Measurements from ENCODE around the gene HIPK2.

The HIPK2 gene

DNA sequence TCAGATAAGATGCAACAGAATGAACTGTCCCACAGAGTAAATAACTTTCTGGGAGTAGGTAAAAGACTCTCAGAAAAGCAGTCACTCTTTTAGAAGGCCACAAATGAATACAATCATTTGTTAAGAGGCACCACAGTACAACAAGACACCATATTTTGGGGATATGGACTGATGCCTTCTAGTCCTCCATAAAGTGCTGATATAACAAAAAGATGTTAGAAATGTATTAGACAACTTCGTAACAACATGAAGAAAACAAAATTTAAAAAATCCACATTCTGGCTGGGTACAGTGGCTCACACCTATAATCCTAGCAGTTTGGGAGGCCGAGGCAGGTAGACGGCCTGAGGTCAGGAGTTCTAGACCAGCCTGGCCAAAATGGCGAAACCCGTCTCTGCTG lies 111.3 kb downstream of the HIPK2 start:
- no peak for FAIRE-seq

DNA sequence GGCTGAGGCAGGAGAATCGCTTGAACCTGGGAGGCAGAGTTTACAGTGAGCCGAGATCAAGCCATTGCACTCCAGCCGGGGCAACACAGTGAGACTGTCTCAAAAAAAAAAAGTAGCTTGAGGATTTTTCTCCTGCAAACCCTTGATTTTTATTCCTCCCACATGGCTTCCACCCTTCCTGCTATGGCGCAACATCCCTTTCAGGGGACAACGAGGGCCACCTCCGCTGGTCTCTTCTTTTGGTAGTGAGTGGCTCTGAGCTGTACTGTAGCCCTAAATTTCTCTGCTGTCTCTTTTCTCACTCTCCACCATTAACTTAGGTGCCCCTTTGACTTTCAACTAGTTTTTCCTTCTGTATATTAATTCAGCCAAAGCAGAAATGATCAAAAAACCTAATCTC lies 113.4 kb downstream of the HIPK2 start:
- no peak for FAIRE-seq

DNA sequence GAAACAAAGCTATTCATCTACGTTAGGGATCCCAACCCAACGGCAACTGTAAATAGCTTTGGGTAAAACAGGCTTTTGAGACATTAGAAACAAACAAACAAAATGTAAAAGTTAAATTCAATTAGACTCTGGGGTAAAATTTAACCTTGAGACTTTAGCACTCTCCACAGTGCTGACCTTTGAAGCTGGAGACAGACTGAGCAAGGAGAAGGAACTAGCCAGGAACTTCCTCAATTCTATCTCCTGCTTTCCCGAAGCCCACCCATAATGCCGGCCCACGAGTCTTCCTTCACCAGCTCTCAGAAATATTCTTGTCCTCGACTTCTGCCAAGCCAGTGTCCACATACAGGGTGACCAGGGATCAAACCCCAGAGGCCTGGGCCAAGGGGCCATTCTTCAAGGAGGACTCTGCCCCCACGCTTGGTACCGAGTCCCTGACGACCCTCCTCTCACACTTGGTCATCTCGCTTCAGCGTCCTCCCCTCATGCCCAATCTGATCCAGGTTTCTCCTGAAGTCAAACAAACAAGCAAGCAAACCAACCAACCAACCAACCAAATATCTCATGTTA lies 114.1 kb downstream of the HIPK2 start:
- FAIRE-seq: no peak

DNA sequence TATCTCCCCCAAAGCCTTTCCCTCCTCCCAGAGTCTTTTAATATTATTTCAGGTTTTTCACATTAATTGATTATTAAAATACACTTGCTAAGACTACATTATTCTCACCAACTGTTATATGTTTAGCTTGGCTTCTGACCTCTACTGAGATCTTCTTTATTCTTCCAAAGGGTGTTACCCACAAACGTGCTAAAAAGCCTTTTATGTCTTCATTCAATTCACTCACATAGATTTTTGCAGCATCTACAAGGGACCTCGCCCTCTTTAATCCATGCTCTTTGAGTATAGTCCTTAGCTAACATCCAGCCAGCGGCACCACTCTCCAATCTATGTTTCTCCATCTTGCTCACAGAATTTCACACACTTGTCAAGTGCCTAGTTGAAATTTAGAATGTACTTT lies 115.9 kb downstream of the HIPK2 start:
- no peak for FAIRE-seq

DNA sequence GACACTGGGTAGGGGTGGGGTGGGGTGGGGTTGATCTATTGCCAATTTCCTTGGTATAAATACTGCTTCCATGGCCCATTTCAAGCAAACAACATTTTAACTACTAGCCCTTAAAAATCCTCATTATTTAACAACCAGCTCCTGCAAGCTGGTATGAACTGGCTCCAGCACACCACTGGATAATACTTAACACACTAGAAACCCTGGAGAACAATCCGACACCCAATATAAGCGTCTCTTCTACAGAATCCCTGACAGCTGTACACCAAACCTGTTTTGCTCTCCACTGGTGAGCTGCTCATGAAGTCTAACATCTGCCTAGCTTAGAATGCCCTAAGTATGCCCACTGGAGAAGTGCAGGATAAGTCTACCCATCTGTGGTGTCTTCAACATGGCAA lies 116.8 kb downstream of the HIPK2 start:
- FAIRE-seq: no peak

DNA sequence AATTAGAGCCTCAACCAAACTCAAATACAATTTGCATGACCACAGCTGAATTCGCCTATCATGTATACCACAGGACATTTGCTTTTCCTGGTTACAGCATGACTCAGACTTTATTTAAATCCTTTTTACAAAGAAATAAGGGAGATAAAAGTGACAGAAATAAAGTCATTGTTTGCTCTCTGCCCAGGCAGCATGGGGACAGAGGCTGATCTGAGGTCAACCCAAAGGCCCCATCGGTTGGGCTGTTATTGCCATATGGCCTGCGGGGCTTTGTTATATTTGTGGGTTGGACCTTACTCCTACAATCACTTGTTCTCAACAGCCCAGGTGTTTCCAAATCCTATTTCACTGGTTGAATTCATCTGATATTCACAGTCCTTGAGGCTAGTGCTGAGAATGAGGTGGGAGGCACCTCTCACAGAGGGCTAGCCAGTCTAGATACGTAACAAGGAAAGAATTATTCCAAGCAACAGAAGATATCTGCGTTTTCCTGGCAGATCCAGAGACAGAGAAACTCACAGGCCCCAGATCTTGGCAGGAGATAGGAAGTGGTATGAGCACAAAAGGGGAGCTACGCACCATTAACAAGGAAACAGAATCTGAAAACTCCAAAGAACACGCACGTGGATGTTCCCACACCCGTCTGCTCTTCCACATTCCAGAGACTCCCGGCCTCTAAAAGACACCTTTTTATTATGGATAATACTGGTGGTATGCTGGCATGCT lies 117.3 kb downstream of the HIPK2 start:
- FAIRE-seq: no peak

DNA sequence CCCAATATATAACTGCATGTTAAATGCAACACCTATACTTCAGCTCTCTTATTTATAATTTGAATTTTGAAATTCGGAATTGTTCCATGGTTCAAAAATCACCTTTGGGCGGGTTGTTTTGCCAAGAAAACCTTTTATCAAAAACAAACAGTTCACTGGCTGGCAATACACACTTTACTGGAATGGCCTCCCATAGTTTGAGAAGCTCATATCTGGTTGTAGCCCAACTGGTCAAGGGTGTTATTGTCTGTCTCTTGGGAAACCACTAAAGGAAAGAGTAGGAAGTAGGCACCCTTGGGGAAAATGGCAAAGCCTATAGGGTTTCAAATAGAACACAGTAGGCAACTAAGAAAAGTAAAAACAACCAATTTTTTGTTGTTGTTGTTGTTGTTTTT lies 117.9 kb downstream of the HIPK2 start:
- FAIRE-seq: no peak

DNA sequence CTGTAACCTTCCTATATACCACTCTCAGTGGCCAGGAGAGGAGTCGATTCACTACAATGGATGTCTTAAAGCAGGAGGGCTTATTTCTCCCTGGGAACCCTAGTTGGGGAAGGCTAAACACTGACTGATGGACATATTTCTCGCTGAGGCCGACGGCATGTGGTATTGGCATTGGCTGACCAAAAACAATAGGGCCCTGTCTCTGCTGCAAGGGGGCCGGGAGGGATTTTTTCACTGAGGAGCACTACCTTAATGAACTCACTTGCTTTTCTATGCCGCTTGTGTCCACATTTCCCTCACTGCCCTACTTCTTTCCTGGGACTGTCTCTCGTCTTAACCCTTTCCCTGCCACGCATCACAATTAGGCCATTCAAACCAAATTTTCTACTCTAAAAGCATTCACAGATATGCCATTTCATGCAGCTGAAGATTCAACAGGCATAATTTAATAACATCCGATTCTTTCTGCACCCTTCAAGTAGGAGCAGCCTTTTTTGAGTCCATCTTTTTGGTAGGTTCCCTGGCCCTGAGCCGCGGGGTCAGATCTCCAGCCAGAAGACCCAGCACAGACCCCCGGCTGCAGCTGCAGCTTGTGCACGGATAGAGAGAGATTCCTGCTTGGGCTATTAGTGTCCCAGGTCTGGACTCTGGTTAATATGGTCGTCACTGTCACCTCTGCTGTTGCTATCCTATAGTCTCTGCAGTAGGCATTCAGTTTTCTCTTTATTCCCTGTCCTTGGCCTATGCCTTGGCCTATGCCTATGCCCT lies 118.7 kb downstream of the HIPK2 start:
- FAIRE-seq: no peak

DNA sequence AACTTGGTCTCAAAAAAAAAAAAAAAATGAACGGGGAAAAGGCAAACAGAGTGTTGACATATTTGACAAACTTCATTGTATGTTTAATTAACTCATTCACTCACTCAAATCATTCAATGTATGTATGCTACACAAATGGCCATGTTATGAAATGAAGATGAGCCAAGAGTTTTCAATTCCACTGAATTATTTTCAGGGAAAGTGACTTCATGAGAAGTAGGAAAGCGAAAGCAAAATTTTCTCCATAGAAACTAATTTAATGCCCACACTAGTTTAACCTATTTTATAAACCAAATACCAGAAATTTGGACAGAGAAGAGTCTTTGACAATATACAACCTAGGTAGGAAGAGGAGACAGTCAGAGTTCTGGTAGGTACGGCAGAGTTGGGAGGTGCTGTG lies 119.5 kb downstream of the HIPK2 start:
- FAIRE-seq: no peak

DNA sequence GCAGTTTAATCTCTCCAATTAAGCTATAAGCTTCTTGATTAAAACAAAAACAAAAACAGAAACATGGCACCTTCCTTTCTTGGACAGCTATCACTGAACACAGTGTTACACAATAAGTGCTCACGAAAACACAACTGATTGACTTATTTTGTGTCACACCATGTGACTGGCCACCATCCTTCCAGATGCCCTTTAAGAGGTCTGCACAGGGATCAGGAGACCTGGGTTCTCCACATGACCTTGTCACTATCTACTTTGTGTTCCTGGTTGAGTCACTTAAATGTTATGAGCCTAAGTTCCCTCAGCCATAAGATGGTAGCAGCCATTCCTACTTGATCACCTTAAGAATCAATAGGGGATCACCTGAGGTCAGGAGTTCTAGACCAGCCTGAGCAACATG lies 120.1 kb downstream of the HIPK2 start:
- no peak for FAIRE-seq

DNA sequence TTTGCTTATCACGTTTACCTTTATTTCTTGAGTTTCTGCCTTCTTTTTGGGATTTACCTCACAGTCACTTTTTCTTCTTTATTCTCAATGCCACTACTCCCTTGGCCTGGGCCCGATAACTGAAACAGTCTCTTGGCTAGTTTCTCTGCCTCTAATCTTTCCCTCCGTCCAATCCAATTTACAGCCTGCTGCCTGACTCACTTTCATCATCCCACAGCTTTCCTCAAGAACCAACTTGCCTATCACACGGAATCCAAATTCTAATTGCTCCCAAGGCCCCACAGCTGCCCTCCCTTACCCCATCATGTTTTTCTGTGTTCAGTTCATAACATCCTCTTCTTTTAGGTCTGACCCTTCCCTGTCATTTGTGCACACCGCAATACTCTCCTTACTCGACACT lies 121.4 kb downstream of the HIPK2 start:
- FAIRE-seq: no peak

DNA sequence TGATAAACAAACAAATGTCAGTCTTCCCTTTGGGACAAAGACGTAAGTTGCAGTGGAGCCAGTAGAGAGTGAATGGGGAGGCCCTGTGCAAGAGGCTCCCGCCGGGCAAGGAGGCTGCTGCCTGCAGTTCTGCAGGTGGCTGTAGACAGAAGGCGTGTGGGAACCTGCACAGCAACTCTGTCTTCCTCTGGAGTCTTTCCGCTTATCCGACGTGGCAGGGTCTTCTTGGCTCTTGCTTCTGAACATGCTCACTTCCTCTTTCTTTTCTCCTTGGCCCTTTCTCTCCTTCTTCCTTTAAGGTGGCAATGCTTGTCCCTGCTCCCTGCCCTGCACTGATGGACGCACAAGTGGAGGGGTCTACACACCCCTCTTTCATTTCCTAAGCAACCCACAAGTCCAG lies 122.5 kb downstream of the HIPK2 start:
- FAIRE-seq: no peak

DNA sequence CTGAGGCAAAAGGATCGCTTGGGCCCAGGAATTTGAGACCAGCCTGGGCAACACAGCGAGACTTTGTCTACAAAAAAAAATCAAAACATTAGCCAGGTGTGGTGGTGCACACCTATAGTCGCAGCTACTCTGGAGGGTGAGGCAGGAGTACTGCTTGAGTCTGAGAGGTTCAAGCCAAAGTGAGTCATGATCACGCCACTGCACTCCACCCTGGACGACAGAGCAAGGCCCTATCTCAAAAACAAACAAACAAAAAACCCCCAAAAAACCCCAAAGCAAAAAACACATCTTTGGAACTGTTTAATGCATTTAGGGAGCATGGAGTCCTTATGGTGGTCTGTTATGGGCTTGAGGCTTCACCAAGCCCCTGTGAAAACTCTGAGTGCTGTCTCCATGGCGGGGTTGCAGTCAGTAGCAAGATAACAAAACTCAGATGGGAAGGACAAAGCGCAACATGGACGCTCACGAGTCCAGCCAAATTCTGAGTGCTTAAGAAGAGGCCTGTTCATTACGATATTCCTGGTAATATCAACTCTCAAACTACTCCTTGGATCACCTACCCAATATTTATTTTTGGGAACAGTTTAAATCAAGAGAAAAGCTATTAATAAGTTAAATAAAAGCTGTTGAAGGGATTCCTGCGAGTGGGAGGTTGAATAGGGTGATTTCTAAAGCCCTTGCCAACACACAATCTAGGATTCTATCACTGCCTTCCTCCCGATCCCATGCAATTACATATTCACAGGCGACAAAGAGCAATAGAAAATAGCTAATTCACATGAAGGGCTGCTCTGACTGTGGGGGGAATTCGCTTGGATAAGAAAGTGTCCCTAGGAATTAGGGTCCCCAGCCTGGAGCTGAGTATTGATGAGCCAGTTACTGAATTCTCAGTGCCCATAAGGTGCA lies 123.3 kb downstream of the HIPK2 start:
- no peak for FAIRE-seq

DNA sequence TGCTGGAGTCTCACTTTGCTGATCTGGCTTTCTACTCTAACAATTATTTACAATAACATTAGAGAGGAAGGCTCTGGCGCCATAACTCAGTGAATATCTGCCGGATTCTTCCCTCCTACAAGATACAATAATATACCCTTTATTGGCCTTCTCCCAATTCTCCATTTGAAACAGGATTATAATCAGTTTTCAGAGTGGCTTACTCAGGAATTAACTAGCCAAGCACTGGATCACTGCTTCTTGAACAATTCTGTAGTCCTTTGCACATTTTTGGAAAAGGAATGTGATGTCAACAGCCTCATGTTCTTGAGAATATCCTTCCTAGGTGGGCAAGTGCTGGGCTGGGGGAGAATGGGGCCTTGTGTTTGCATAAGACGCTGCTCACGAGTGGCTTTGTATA lies 125.9 kb downstream of the HIPK2 start:
- no peak for FAIRE-seq

DNA sequence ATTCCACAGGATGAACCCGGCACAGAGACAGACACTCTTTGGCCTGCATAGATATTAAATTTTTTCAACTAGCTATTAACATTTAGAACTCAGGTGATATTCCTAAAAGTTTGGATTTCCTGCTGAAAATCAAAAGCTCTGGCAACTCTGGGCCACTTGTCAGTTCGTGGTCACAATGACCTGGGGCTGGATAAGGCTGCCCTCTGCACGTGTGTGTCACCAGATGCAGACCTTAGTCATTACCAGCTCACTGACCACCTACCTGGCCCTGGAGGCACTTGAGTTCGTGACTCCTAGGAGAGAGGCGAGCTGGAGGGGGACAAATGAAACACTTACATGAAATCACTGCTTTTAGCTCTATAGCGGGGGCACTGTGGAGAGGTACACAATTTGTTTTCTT lies 126.5 kb downstream of the HIPK2 start:
- FAIRE-seq: no peak

DNA sequence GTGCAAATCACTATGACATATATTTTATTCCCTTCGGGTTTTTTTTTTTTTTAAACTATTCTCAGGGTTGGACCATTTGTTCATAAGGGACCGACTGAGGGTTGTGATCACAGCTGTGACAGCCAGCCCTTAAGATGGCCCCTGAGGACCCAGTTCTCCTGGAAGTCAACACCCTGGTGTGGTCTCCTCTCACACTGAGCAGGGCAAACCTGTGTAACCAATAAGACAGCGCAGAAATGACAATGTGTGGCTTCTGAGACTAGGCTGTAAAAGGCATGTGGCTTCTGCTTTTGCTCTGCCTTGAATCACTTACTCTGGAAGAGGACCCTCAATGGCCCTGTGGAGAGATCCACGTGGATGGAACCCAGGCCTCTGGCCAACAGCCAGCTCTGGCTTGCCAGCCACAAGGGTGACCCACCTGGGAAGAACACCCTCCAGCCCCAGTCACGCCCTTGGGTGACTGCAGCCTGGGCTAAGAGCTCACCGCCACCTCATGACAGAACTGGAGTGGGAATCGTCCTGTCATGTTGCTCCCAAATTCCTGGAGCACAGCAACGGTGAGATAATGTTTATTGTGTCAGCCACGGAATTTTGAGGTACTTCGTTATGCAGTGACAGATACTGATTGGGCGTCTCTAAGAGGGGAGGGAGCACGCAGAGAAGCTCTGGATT lies 127.2 kb downstream of the HIPK2 start:
- FAIRE-seq: no peak

DNA sequence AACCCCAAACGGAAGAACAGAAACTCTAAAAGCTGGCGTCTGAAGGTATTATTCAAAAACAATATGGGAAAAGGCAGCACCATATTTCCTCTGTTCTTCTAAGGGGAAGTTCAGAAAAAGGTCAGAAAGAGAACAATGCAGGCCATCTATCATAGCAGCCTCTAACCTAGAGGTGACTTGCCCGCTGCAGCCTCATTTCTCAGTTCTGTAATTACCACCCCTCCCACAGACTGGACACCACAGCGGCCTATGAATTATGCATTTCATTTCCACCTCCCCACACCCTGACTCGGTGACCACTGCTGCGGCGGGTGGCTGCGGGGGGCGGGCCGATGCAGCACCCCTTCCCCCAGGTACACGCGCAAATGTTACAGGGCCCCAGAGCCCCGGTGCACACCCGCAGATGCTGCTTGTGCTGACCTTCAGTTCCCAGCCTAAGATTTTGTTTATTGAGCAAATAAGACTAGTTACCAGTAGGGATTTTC lies 128.8 kb downstream of the HIPK2 start:
- FAIRE-seq: no peak

DNA sequence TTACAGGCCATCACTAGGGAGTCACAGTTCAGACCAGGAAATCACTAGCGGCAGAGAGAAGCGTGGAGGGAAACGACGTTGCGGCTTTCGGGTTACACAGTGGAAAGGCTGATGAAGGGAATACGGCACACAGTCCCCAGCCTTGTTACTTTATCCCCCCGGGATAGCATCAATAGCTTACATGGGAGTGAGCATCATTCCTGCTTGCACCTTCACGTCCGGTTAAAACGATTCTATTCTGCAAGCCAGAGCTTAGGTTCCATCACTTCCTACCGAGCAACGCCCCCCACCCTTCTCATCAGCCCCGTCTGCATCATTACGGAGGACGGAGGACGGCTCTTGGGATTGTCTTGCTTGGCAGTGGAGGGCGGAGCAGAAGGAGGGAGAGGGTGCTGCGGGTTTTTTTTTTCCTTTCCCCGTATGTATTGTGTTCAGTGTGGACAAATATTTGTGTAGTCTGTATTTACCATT lies 129.4 kb downstream of the HIPK2 start:
- FAIRE-seq: no peak

DNA sequence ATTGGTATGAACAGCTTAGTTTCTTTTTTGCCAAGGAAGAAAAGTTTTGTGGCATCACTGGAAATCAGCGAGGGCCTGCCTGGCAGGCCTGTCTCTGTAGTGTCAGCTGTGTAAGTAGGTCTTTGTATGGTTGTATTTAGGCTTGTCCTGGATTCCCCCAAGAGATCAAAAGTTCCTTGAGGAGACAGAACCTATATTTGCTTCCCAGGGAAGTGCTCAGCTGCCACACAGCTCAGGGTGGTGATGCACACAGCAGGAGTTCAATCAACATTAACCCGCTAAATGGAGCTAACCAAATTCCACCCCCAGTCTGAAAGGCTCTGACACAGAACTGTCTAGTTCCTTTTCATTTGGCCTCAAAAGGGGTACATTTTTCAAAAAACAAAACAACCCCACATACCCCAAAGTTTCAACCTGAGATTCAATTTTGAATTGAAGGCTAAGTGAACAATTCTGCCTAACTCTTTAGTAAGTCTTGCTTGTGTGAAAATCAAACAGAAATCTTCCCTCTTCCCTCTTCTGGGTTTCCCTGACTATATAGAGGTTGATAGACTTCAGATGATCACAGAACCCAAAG lies 129.9 kb downstream of the HIPK2 start:
- no peak for FAIRE-seq

DNA sequence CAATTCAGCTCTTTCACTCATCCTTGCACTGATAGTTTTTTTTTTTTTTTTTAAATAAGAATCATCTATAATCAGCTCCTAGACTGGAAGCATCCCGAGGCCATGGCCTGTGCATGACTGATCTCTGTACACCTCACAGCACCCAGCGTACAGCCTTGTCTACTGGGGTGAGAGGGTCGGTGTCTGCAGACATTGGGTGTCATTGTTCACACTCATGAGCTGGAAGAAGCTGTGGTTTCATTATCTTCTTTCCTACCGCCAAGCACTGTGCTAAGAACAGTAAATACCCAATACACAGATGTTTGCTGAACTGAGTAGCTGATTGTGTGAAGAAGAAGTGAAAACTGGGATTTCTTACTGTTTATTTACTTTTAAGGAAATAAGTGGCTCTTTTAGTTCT lies 130.7 kb downstream of the HIPK2 start:
- no peak for FAIRE-seq

DNA sequence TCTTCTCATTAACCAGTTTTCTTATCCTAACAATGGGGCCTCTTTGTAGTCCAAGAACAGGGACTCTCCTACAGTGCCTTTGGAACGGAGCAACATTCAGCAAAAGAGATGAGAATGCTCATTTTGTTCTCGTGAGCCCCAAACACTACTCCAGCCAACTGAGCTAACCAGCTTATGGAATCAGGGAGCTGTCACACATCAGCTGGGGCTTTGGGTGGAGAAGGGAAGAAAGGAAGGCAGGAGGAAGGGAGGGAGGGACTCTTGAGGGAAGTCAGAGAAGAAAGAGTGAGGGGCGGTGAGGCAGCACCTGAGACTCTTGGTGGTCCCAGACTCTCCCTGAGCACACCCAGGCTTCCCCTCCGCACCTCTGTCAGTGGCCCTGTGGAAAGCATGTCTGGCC lies 131.2 kb downstream of the HIPK2 start:
- FAIRE-seq: no peak

Data from TTC549 (cell line).